Cerebellar nuclear complex (tissue), 1 donor: Measurements from ENCODE around the gene MAGEA6.

Source experiments
- DNase-seq, 2 experiments: peaks; one replicate each; lab custom pipeline; 2025; lab: John Stamatoyannopoulos, UW

MAGEA6 gene

DNA sequence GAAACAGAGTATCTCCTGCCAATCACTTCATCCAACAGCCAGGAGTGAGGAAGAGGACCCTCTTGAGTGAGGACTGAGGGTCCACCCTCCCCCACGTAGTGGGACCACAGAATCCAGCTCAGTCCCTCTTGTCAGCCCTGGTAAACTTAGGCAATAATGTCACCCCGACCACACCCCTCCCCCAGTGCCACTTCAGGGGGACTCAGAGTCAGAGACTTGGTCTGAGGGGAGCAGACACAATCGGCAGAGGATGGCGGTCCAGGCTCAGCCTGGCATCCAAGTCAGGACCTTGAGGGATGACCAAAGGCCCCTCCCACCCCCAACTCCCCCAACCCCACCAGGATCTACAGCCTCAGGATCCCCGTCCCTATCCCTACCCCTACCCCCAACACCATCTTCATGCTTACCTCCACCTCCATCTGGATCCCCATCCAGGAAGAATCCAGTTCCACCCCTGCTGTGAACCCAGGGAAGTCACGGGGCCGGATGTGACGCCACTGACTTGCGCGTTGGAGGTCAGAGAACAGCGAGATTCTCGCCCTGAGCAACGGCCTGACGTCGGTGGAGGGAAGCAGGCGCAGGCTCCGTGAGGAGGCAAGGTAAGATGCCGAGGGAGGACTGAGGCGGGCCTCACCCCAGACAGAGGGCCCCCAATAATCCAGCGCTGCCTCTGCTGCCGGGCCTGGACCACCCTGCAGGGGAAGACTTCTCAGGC is 36.1 kb downstream of the MAGEA6 start, which contains the start of the genes CSAG1 and MAGEA12:
TSS of gene CSAG1 (minus strand) at position 461 of the 715 bp plus-strand sequence. CDS start 1,261 bp downstream, outside the sequence.
TSS of gene MAGEA12 (plus strand) at position 497 of the 715 bp plus-strand sequence. CDS start 2,405 bp downstream, outside the sequence.
- DNase-seq, result no peak

DNA sequence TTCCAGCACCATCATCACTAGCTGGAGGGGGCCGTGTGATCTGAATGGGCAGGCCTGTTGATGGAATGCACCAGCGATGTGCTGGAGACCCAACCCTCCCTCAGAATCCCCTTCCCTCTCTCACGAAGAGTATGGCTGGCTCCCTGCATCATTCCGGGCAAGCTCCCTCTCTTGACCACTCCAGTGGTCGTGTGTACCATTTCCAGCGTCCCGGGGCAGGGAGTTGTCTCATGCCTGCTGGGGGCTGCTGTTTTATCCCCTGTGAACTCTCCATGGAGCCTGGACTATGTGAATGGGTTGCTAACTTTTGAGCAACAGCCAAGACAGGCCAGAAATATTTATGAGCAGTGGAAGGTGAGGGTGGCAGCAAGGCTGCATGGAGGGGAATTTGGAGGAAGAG is 44.1 kb downstream of the MAGEA6 start:
- no peak for DNase-seq
